PC-9 (cell line): ENCODE results near the gene TARM1.

Experiments used
- EZH2 ChIP-seq: fragments of 200-600 bp; sonication (generic); IDR thresholded peaks from 2 replicates; pipeline ENCODE4 v1.8.0; 2017; ENCODE audit warnings: antibody characterized with exemption, low read depth
- TF ChIP-seq, protein P1 (sequence below): fragments of 200-600 bp; sonication (generic); conservative IDR thresholded peaks from 2 replicates; pipeline ENCODE4 v1.6.1; 2017; ENCODE audit warnings: mixed run types, antibody characterized with exemption, mild to moderate bottlenecking, moderate library complexity

DNA sequence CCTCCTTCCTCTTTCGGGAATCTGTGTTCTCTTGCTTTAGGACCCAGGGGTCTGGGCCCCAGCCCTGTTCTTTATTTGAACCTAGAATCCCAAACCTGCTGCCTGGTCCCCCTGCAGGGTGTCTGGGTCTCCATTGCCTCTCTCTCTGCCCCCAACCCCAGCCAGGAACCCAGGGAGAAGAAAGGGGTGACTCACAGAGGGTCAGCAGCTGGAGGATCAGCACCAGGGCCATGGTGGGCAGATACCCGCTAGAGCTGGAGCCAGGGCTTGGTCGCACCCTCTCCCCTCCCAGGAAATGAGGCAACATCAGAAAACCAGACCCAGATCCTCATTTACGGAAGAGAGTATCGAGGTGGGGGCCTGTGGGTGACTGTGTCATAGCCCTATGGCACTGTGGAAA is 19.4 kb upstream of the TARM1 start, which contains the start of gene OSCAR:
- TF ChIP-seq, protein P1, sequence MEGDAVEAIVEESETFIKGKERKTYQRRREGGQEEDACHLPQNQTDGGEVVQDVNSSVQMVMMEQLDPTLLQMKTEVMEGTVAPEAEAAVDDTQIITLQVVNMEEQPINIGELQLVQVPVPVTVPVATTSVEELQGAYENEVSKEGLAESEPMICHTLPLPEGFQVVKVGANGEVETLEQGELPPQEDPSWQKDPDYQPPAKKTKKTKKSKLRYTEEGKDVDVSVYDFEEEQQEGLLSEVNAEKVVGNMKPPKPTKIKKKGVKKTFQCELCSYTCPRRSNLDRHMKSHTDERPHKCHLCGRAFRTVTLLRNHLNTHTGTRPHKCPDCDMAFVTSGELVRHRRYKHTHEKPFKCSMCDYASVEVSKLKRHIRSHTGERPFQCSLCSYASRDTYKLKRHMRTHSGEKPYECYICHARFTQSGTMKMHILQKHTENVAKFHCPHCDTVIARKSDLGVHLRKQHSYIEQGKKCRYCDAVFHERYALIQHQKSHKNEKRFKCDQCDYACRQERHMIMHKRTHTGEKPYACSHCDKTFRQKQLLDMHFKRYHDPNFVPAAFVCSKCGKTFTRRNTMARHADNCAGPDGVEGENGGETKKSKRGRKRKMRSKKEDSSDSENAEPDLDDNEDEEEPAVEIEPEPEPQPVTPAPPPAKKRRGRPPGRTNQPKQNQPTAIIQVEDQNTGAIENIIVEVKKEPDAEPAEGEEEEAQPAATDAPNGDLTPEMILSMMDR = no peak
- TF ChIP-seq EZH2 = no peak
